Measurements from ENCODE around the gene SLC24A3.

- TF ChIP-seq CTCF (IDR thresholded peaks at IDR 0.05) (no peak), ZFX (IDR thresholded peaks at IDR 0.05; ENCODE audit: borderline replicate concordance) (no peak)
These were observed 238.9 kb downstream of the SLC24A3 start for GRCh38 chr20:19451231-19451922.
